GM10248 (cell line): Measurements from ENCODE around the gene UBE2D4.
"Not testable (repeated sequence)": the region's sequence is repeated elsewhere in the genome, so short reads cannot be mapped to it uniquely, and the experiment has no call there.

Experiments
- CTCF ChIA-PET: fragments of 300-600 bp; sonication (Branson Sonifier 250); formaldehyde crosslinking; extraction: SDS; loops from one replicate; lab custom pipeline; 2021; ENCODE audit warnings: antibody characterized with exemption; lab: Yijun Ruan, JAX
- POLR2A ChIA-PET: fragments of 350-650 bp; sonication (Branson Sonifier 250); formaldehyde crosslinking; extraction: SDS; loops from one replicate; lab custom pipeline; 2020; ENCODE audit warnings: antibody characterized with exemption; lab: Yijun Ruan, JAX
- DNase-seq: peaks from one replicate; pipeline ENCODE4 v3.0.0; 2012; ENCODE audit errors: extremely low spot score
- CTCF ChIP-seq: IDR thresholded peaks from 2 replicates; pipeline ENCODE4 v1.5.1; 2012; ENCODE audit warnings: mild to moderate bottlenecking, low read depth; ENCODE audit errors: extremely low read depth, missing control alignments, control extremely low read depth

The UBE2D4 gene

GRCh38 chr7:43891069-43891955 is 34.9 kb upstream of the UBE2D4 start:
- ChIA-PET POLR2A (interaction anchor here (0.6 kb wide), 1 partner anchor 22 kb away, joined by 4 read pairs; the partner anchor contains the start of gene MRPS24), CTCF (no interaction called here)
- TF ChIP-seq CTCF: no peak
- DNase-seq: no peak

- ChIA-PET POLR2A (no interaction called here), CTCF (interaction anchor here (1.2 kb wide), 1 partner anchor 16 kb away, joined by 5 read pairs; no protein-coding TSS in a partner anchor)
- DNase-seq: no peak
- TF ChIP-seq CTCF: no peak
Measured at GRCh38 chr7:43895847-43896415, 30.3 kb upstream of the UBE2D4 start.

- POLR2A ChIA-PET, CTCF ChIA-PET, DNase-seq: not testable (repeated sequence)
Measured at GRCh38 chr7:43898571-43898970, 27.7 kb upstream of the UBE2D4 start.

GRCh38 chr7:43902542-43903054 is 23.6 kb upstream of the UBE2D4 start:
- CTCF ChIA-PET: interaction anchor here (1.1 kb wide), 1 partner anchor 12 kb away, joined by 3 read pairs; no protein-coding TSS in a partner anchor
- TF ChIP-seq CTCF: no peak
- no peak for DNase-seq
- POLR2A ChIA-PET: no interaction called here

- no peak for TF ChIP-seq CTCF
- DNase-seq: no peak
- ChIA-PET POLR2A (interaction anchor here (0.9 kb wide), 1 partner anchor 35 kb away, joined by 3 read pairs; the partner anchor contains the start of gene MRPS24), CTCF (interaction anchor here (0.8 to 1.8 kb wide), 5 partner anchors 10 to 39 kb away, joined by 3 to 4 read pairs (median 3); no protein-coding TSS in a partner anchor)
Measured at GRCh38 chr7:43904533-43905208, 21.6 kb upstream of the UBE2D4 start.

- DNase-seq: no peak
- ChIA-PET POLR2A (interaction anchor here (0.6 kb wide), 1 partner anchor 14 kb away, joined by 3 read pairs; no protein-coding TSS in a partner anchor), CTCF (interaction anchor here (0.8 to 1.8 kb wide), 3 partner anchors 10 to 39 kb away, joined by 3 to 4 read pairs (median 3); no protein-coding TSS in a partner anchor)
- TF ChIP-seq CTCF: no peak
Measured at GRCh38 chr7:43905209-43905946, 20.9 kb upstream of the UBE2D4 start.
